H1 (cell line): Measurements from ENCODE around the gene EGLN2.
"Not testable (repeated sequence)": the region's sequence is repeated elsewhere in the genome, so short reads cannot be mapped to it uniquely, and the experiment has no call there.

ENCODE experiments used
- CEBPB ChIP-seq: IDR thresholded peaks from 2 replicates; pipeline ENCODE4 v1.6.1; 2012; ENCODE audit warnings: low read depth, low read length
- FOSL1 ChIP-seq: IDR thresholded peaks from 2 replicates; pipeline ENCODE4 v1.6.1; 2011; ENCODE audit warnings: mild to moderate bottlenecking, low read depth, low read length, moderate library complexity; ENCODE audit not compliant: insufficient read depth
- POLR2AphosphoS5 ChIP-seq: IDR thresholded peaks from 2 replicates; pipeline ENCODE4 v1.6.1; 2011; ENCODE audit warnings: low read depth, low read length
- SIN3A ChIP-seq, 2 experiments: IDR thresholded peaks in 1 of 2; conservative IDR thresholded peaks in 1 of 2; 2 replicates each; pipeline ENCODE4 v1.6.1; 2011 to 2012; ENCODE audit warnings: low read length in 2 of 2, improper control_type of control experiment in 1 of 2, low read depth in 1 of 2, mild to moderate bottlenecking in 1 of 2
- SRF ChIP-seq: IDR thresholded peaks from 2 replicates; pipeline ENCODE4 v1.6.1; 2011; ENCODE audit warnings: mild to moderate bottlenecking, low read depth, low read length, moderate library complexity
- SUZ12 ChIP-seq: fragments of 200-600 bp; sonication (generic); IDR thresholded peaks from 2 replicates; pipeline ENCODE4 v1.6.1; 2012; ENCODE audit warnings: mild to moderate bottlenecking, inconsistent platforms, low read length, moderate library complexity, mixed read lengths
- TBP ChIP-seq: IDR thresholded peaks from 2 replicates; pipeline ENCODE4 v1.6.1; 2011; ENCODE audit warnings: low read depth, low read length, improper control_type of control experiment
- TEAD4 ChIP-seq: IDR thresholded peaks from 2 replicates; pipeline ENCODE4 v1.6.1; 2012; ENCODE audit warnings: low read depth, low read length, inconsistent platforms, mixed read lengths
- TF ChIP-seq, protein P1 (sequence below), 3 experiments: IDR thresholded peaks; 1 replicate in 2 of 3; 2 replicates in 1 of 3; pipeline versions ENCODE4 v1.5.1 to v1.6.1; 2011; ENCODE audit warnings: low read length in 3 of 3, mild to moderate bottlenecking in 3 of 3, inconsistent platforms in 2 of 3, low read depth in 1 of 3, moderate library complexity in 1 of 3; ENCODE audit not compliant: insufficient read depth in 1 of 3; ENCODE audit errors: control extremely low read depth in 1 of 3

DNA sequence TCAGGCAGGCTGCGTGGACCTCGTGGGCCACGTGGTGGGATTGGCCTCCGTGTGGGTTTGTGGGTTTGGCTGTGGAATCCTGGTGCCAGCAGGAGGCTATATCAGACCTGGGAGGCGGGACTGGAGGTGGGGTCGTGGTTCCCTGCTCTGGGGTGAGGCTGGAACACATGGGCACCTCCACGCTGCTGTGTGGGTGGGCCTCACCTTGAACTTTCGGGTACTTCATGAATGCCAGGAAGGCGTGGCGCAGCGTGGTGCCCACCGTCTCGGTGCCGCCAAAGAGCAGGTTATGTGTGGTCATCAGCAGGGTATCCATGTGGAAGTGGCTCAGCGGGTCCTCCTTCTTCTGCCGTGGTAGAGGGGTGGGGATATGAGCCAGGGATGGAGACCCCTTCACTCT, 25.9 kb downstream of the EGLN2 start:
- TF ChIP-seq, protein P1, sequence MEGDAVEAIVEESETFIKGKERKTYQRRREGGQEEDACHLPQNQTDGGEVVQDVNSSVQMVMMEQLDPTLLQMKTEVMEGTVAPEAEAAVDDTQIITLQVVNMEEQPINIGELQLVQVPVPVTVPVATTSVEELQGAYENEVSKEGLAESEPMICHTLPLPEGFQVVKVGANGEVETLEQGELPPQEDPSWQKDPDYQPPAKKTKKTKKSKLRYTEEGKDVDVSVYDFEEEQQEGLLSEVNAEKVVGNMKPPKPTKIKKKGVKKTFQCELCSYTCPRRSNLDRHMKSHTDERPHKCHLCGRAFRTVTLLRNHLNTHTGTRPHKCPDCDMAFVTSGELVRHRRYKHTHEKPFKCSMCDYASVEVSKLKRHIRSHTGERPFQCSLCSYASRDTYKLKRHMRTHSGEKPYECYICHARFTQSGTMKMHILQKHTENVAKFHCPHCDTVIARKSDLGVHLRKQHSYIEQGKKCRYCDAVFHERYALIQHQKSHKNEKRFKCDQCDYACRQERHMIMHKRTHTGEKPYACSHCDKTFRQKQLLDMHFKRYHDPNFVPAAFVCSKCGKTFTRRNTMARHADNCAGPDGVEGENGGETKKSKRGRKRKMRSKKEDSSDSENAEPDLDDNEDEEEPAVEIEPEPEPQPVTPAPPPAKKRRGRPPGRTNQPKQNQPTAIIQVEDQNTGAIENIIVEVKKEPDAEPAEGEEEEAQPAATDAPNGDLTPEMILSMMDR (IDR thresholded peaks at IDR 0.05; ENCODE audit: control extremely low read depth in 1 of 3, insufficient read depth in 1 of 3, low read depth in 1 of 3, low read length in 3 of 3) = not testable (repeated sequence)
- TF ChIP-seq SUZ12; TBP; POLR2AphosphoS5; TEAD4; FOSL1; CEBPB; SRF; SIN3A (conservative IDR thresholded peaks at IDR 0.05 in 1 of 2, IDR thresholded peaks at IDR 0.05 in 1 of 2; ENCODE audit: low read depth in 1 of 2, low read length in 2 of 2): not testable (repeated sequence)
